HEK293T (cell line): ENCODE data around the gene RHBDD1.

Source experiments
- ARNT ChIP-seq: fragments of 450-650 bp; IDR thresholded peaks from 2 replicates; pipeline ENCODE4 v1.6.1; 2017; ENCODE audit warnings: mild to moderate bottlenecking
- CTBP1 ChIP-seq: fragments of 450-650 bp; IDR thresholded peaks from 2 replicates; pipeline ENCODE4 v1.6.1; 2016; ENCODE audit warnings: borderline replicate concordance
- ELF4 ChIP-seq: fragments of 450-650 bp; IDR thresholded peaks from 2 replicates; pipeline ENCODE4 v1.6.1; 2017; ENCODE audit warnings: antibody characterized with exemption
- FOXA1 ChIP-seq: fragments of 450-650 bp; IDR thresholded peaks from 2 replicates; pipeline ENCODE4 v1.6.1; 2016; ENCODE audit warnings: mild to moderate bottlenecking
- FOXK2 ChIP-seq: fragments of 450-650 bp; IDR thresholded peaks from 2 replicates; pipeline ENCODE4 v1.6.1; 2016; ENCODE audit warnings: mild to moderate bottlenecking
- FOXM1 ChIP-seq: fragments of 450-650 bp; IDR thresholded peaks from 2 replicates; pipeline ENCODE4 v1.6.1; 2017; ENCODE audit warnings: mild to moderate bottlenecking, borderline replicate concordance
- HDGF ChIP-seq: fragments of 450-650 bp; IDR thresholded peaks from 2 replicates; pipeline ENCODE4 v1.6.1; 2017; ENCODE audit warnings: antibody characterized with exemption, borderline replicate concordance
- L3MBTL2 ChIP-seq: fragments of 450-650 bp; conservative IDR thresholded peaks from 2 replicates; pipeline ENCODE4 v1.6.1; 2016; ENCODE audit warnings: mild to moderate bottlenecking
- NFRKB ChIP-seq: fragments of 450-650 bp; IDR thresholded peaks from 2 replicates; pipeline ENCODE4 v1.6.1; 2016; ENCODE audit warnings: mild to moderate bottlenecking, moderate library complexity
- PKNOX1 ChIP-seq: fragments of 450-650 bp; IDR thresholded peaks from 2 replicates; pipeline ENCODE4 v1.6.1; 2016
- SP1 ChIP-seq: fragments of 450-650 bp; IDR thresholded peaks from 2 replicates; pipeline ENCODE4 v1.6.1; 2017
- SUZ12 ChIP-seq: fragments of 450-650 bp; IDR thresholded peaks from 2 replicates; pipeline ENCODE4 v1.6.1; 2016; ENCODE audit warnings: mild to moderate bottlenecking
- TARDBP ChIP-seq: fragments of 450-650 bp; IDR thresholded peaks from 2 replicates; pipeline ENCODE4 v1.6.1; 2016
- ZNF384 ChIP-seq: fragments of 450-650 bp; IDR thresholded peaks from 2 replicates; pipeline ENCODE4 v1.6.1; 2016

DNA sequence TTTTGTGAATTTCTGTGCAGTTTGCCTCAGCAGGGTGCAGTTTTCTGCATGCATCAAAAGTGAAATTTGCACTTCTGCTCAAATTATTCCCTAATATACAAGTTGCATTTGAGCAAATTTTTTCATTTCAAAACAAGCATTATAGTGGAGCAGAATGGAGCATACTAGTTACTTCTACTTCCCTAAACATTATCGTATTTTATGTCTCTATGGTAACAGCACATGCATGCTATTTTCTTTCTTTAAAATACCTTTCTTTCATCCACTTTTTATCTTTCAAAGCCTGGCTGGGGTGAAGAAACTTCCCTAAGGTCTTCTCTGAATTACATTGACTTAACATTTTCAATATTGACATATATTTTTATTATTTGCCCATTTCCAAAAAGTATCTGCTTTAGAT lies 11.2 kb downstream of the RHBDD1 start:
- TF ChIP-seq NFRKB (no peak), FOXM1 (no peak), TARDBP (no peak), PKNOX1 (no peak), CTBP1 (no peak), ARNT (no peak), SP1 (no peak), ZNF384 (no peak), FOXK2 (no peak), ELF4 (no peak), SUZ12 (no peak), HDGF (no peak), FOXA1 (no peak), L3MBTL2 (no peak)
